SK-N-SH (cell line): ENCODE data around the gene SLC25A30.

Experiments used
- FOSL2 ChIP-seq: IDR thresholded peaks from 2 replicates; pipeline ENCODE4 v1.4.0; 2012; ENCODE audit warnings: low read depth, mild to moderate bottlenecking, moderate library complexity, borderline replicate concordance
- FOXM1 ChIP-seq: IDR thresholded peaks from 2 replicates; pipeline ENCODE4 v1.4.0; 2012; ENCODE audit warnings: low read depth, mild to moderate bottlenecking
- NRF1 ChIP-seq: IDR thresholded peaks from 2 replicates; pipeline ENCODE4 v1.6.1; 2012; ENCODE audit warnings: low read depth, mild to moderate bottlenecking, low read length
- RCOR1 ChIP-seq: fragments of 150-350 bp; IDR thresholded peaks from 2 replicates; pipeline ENCODE4 v1.6.1; 2017; ENCODE audit warnings: antibody characterized with exemption, low read length
- REST ChIP-seq: IDR thresholded peaks from 2 replicates; pipeline ENCODE4 v1.6.1; 2012; ENCODE audit warnings: mild to moderate bottlenecking, low read depth, low read length, moderate library complexity
- RFX5 ChIP-seq: IDR thresholded peaks from 2 replicates; pipeline ENCODE4 v1.6.1; 2012; ENCODE audit warnings: mild to moderate bottlenecking, improper control_type of control experiment, low read length
- SMC3 ChIP-seq: IDR thresholded peaks from 2 replicates; pipeline ENCODE4 v1.6.1; 2012; ENCODE audit warnings: low read depth, low read length, improper control_type of control experiment
- TCF12 ChIP-seq: IDR thresholded peaks from 2 replicates; pipeline ENCODE4 v1.4.0; 2012
- TEAD4 ChIP-seq: IDR thresholded peaks from 2 replicates; pipeline ENCODE4 v1.4.0; 2012; ENCODE audit warnings: mild to moderate bottlenecking, borderline replicate concordance; ENCODE audit not compliant: insufficient read depth
- YY1 ChIP-seq: IDR thresholded peaks from 2 replicates; pipeline ENCODE4 v1.4.0; 2012; ENCODE audit warnings: low read depth, mild to moderate bottlenecking
- TF ChIP-seq, protein P1 (sequence below): fragments of 200-600 bp; sonication (generic); IDR thresholded peaks from 2 replicates; pipeline ENCODE4 v1.6.1; 2017; ENCODE audit warnings: antibody characterized with exemption, mild to moderate bottlenecking, moderate library complexity
- TF ChIP-seq, protein P2 (sequence below): fragments of 150-350 bp; IDR thresholded peaks from 2 replicates; pipeline ENCODE4 v1.6.1; 2017; ENCODE audit warnings: antibody characterized with exemption, low read length, low read depth, borderline replicate concordance

- TF ChIP-seq NRF1 (no peak), REST (no peak), YY1 (no peak), SMC3 (no peak), RFX5 (no peak), FOXM1 (no peak), RCOR1 (no peak), TEAD4 (no peak), FOSL2 (no peak), TCF12 (no peak)
- TF ChIP-seq, protein P1, sequence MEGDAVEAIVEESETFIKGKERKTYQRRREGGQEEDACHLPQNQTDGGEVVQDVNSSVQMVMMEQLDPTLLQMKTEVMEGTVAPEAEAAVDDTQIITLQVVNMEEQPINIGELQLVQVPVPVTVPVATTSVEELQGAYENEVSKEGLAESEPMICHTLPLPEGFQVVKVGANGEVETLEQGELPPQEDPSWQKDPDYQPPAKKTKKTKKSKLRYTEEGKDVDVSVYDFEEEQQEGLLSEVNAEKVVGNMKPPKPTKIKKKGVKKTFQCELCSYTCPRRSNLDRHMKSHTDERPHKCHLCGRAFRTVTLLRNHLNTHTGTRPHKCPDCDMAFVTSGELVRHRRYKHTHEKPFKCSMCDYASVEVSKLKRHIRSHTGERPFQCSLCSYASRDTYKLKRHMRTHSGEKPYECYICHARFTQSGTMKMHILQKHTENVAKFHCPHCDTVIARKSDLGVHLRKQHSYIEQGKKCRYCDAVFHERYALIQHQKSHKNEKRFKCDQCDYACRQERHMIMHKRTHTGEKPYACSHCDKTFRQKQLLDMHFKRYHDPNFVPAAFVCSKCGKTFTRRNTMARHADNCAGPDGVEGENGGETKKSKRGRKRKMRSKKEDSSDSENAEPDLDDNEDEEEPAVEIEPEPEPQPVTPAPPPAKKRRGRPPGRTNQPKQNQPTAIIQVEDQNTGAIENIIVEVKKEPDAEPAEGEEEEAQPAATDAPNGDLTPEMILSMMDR, result no peak
- TF ChIP-seq, protein P2, sequence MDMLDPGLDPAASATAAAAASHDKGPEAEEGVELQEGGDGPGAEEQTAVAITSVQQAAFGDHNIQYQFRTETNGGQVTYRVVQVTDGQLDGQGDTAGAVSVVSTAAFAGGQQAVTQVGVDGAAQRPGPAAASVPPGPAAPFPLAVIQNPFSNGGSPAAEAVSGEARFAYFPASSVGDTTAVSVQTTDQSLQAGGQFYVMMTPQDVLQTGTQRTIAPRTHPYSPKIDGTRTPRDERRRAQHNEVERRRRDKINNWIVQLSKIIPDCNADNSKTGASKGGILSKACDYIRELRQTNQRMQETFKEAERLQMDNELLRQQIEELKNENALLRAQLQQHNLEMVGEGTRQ, result no peak
Observed at GRCh38 chr13:45374917-45375316, 43.3 kb downstream of the SLC25A30 start.
